ENCODE results near the gene AGBL1. TPM values are rescaled to one million over a fixed set of nuclear protein-coding genes. Genes with fewer than 3 reads are reported as not detected.

Gene AGBL1
- total and polyA plus RNA-seq, 2 experiments from 2014 or later: not detected

- WGBS, 2 experiments (ENCODE audit: low coverage in 1 of 2, low lambda C conversion rate in 2 of 2, missing lambda C conversion rate in 2 of 2): 0% methylated on average over 1 of the region's 1 CpG
- Histone ChIP-seq H3K4me1 (ENCODE audit: insufficient read depth) (no peaks in the 10 kb centered on the region), H3K4me2 (ENCODE audit: unreplicated experiment) (no peak overlapping the region), H3K9ac (no peak overlapping the region), H3K79me2 (ENCODE audit: insufficient read depth) (no peaks in the 10 kb centered on the region), H3K36me3 (ENCODE audit: low read depth) (no peaks in the 10 kb centered on the region), H3F3A (ENCODE audit: insufficient read depth) (no peaks in the 10 kb centered on the region), H2AFZ (no peak overlapping the region), H4K20me1 (ENCODE audit: insufficient read depth) (no peaks in the 10 kb centered on the region), H3K27me3 (replicated peaks; ENCODE audit: insufficient read depth) (no peaks in the 10 kb centered on the region), H3K9me2 (ENCODE audit: insufficient read depth) (no peaks in the 10 kb centered on the region), H3K9me3 (ENCODE audit: low read depth) (no peaks in the 10 kb centered on the region), H3K27ac (no peak overlapping the region), H3K4me3 (no peak overlapping the region)
- DNase-seq: peak; percentile 0
- no peak for TF ChIP-seq EZH2phosphoT487 (IDR thresholded peaks at IDR 0.05; ENCODE audit: insufficient read depth, low read depth)
- TF ChIP-seq EZH2 (IDR thresholded peaks at IDR 0.05; ENCODE audit: insufficient read depth, poor library complexity, severe bottlenecking): no peak
- in situ Hi-C loops (cut with MboI): no loop called here
These were observed 570.4 kb downstream of the AGBL1 start for GRCh38 chr15:86650094-86650493.

DNA sequence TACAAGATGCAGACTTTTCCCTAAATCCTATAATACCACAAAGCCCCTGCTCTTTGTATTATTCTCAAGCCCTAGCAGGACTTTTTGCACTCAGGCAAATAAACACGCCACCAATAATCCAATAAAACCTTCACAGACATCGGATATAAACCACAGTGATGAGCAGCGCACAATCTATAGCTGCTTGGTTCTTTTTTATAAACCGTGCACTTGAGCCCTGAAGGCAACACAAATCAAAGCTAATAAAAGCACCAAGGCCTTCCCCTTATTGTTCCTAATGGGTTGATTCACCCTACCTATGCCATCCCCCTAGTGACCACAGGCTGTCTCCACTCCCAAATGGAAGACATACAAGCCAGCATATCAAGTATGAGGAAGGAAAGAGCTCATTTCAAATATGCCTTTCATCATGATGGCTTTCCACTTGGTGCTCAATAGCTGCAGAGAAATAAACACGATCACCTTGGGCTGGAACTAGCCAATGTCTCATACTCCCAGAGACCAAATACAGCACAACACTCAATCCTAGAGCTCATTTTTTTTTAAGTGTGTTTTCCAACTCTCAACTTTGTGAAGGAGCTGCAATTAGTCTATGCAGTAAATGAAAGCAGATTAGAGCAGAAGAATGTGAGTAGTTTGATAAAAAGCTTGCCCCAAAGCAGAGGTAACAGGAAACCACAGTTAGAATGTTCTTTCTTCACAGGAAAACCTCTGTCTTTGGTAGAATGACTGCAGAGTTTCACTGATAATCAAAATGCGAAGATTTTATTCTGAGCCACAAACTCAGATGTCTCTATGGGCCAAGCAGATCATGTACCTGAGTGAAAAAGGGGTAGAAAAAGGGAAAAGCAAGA is 573.9 kb downstream of the AGBL1 start:
- H3K9me2 ChIP-seq (ENCODE audit: insufficient read depth): no peaks in the 10 kb centered on the region
- no peak overlapping the region for H3K4me2 ChIP-seq (ENCODE audit: unreplicated experiment)
- H3K27ac ChIP-seq: no peak overlapping the region
- WGBS, 2 experiments (ENCODE audit: low coverage in 1 of 2, low lambda C conversion rate in 2 of 2, missing lambda C conversion rate in 2 of 2): 29 to 36% methylated on average over 6 of the region's 6 CpGs
- no peak for TF ChIP-seq EZH2 (IDR thresholded peaks at IDR 0.05; ENCODE audit: insufficient read depth, poor library complexity, severe bottlenecking)
- no peak for TF ChIP-seq EZH2phosphoT487 (IDR thresholded peaks at IDR 0.05; ENCODE audit: insufficient read depth, low read depth)
- H3K27me3 ChIP-seq (replicated peaks; ENCODE audit: insufficient read depth): no peaks in the 10 kb centered on the region
- no peaks in the 10 kb centered on the region for H3K4me1 ChIP-seq (ENCODE audit: insufficient read depth)
- no peaks in the 10 kb centered on the region for H3F3A ChIP-seq (ENCODE audit: insufficient read depth)
- H2AFZ ChIP-seq: no peak overlapping the region
- in situ Hi-C loops (cut with MboI): no loop called here
- H3K79me2 ChIP-seq (ENCODE audit: insufficient read depth): no peaks in the 10 kb centered on the region
- no peaks in the 10 kb centered on the region for H3K9me3 ChIP-seq (ENCODE audit: low read depth)
- no peak overlapping the region for H3K9ac ChIP-seq
- H3K36me3 ChIP-seq (ENCODE audit: low read depth): no peaks in the 10 kb centered on the region
- H4K20me1 ChIP-seq (ENCODE audit: insufficient read depth): no peaks in the 10 kb centered on the region
- H3K4me3 ChIP-seq: no peak overlapping the region
- no peak for DNase-seq

DNA sequence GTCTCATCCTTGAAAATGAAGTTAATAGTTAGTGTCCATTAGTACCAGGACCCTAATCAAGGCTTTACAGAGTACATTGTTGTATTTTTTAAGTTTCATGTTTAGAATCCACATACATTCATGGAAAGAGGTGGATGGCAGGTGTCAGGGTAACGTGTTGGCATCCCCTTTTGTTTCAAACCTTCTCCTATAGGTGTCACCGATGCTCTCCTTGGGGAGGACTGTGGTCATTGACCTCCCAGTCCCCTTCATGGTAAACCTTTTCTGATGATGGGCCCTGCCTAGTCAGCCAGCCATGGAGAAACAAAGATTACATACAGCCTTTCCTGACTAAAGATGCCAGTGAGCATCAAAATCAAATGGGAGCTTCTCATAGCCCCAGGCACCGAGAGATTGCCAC is 574.8 kb downstream of the AGBL1 start:
- in situ Hi-C loops (cut with MboI): no loop called here
- no peaks in the 10 kb centered on the region for H3K27me3 ChIP-seq (replicated peaks; ENCODE audit: insufficient read depth)
- H3K9me2 ChIP-seq (ENCODE audit: insufficient read depth): no peaks in the 10 kb centered on the region
- no peaks in the 10 kb centered on the region for H3F3A ChIP-seq (ENCODE audit: insufficient read depth)
- no peak for DNase-seq
- WGBS, 2 experiments (ENCODE audit: low coverage in 1 of 2, low lambda C conversion rate in 2 of 2, missing lambda C conversion rate in 2 of 2): 7 to 17% methylated on average over 3 of the region's 3 CpGs
- no peak overlapping the region for H2AFZ ChIP-seq
- H3K4me3 ChIP-seq: no peak overlapping the region
- H3K4me2 ChIP-seq (ENCODE audit: unreplicated experiment): no peak overlapping the region
- no peaks in the 10 kb centered on the region for H3K4me1 ChIP-seq (ENCODE audit: insufficient read depth)
- no peaks in the 10 kb centered on the region for H3K36me3 ChIP-seq (ENCODE audit: low read depth)
- TF ChIP-seq EZH2 (IDR thresholded peaks at IDR 0.05; ENCODE audit: insufficient read depth, poor library complexity, severe bottlenecking) (no peak), EZH2phosphoT487 (IDR thresholded peaks at IDR 0.05; ENCODE audit: insufficient read depth, low read depth) (no peak)
- no peaks in the 10 kb centered on the region for H3K9me3 ChIP-seq (ENCODE audit: low read depth)
- H3K9ac ChIP-seq: no peak overlapping the region
- no peak overlapping the region for H3K27ac ChIP-seq
- H4K20me1 ChIP-seq (ENCODE audit: insufficient read depth): no peaks in the 10 kb centered on the region
- H3K79me2 ChIP-seq (ENCODE audit: insufficient read depth): no peaks in the 10 kb centered on the region

- Histone ChIP-seq H3K9me3 (ENCODE audit: low read depth) (no peaks in the 10 kb centered on the region), H3K9me2 (ENCODE audit: insufficient read depth) (no peaks in the 10 kb centered on the region), H2AFZ (no peak overlapping the region), H4K20me1 (ENCODE audit: insufficient read depth) (no peaks in the 10 kb centered on the region), H3K4me1 (ENCODE audit: insufficient read depth) (no peaks in the 10 kb centered on the region), H3K4me3 (no peak overlapping the region), H3K36me3 (ENCODE audit: low read depth) (no peaks in the 10 kb centered on the region), H3K79me2 (ENCODE audit: insufficient read depth) (no peaks in the 10 kb centered on the region), H3F3A (ENCODE audit: insufficient read depth) (no peaks in the 10 kb centered on the region), H3K27ac (no peak overlapping the region), H3K4me2 (ENCODE audit: unreplicated experiment) (no peak overlapping the region), H3K9ac (no peak overlapping the region), H3K27me3 (replicated peaks; ENCODE audit: insufficient read depth) (no peaks in the 10 kb centered on the region)
- DNase-seq: no peak
- TF ChIP-seq EZH2 (IDR thresholded peaks at IDR 0.05; ENCODE audit: insufficient read depth, poor library complexity, severe bottlenecking) (no peak), EZH2phosphoT487 (IDR thresholded peaks at IDR 0.05; ENCODE audit: insufficient read depth, low read depth) (no peak)
- in situ Hi-C loops (cut with MboI): no loop called here
- 12 to 13% methylated on average over 2 of the region's 2 CpGs for WGBS, 2 experiments (ENCODE audit: low coverage in 1 of 2, low lambda C conversion rate in 2 of 2, missing lambda C conversion rate in 2 of 2)
These were observed 577.6 kb downstream of the AGBL1 start for GRCh38 chr15:86657305-86657704.

All from GM23248 (cell line).